Thyroid gland (tissue), 4 donors: Measurements from ENCODE around the gene FNDC3B.

ENCODE experiments used
- POLR2A ChIP-seq, 2 donors: fragments of 450-650 bp; IDR thresholded peaks; one replicate each; pipeline ENCODE4 v1.6.1; 2017; ENCODE audit warnings: antibody characterized with exemption in 2 of 2, mild to moderate bottlenecking in 2 of 2, moderate library complexity in 1 of 2
- TF ChIP-seq, protein P1 (sequence below), 6 experiments: fragments of 200-600 bp in 3 of 6; fragments of 450-650 bp in 3 of 6; sonication (generic) in 3 of 6; IDR thresholded peaks; one replicate each; pipeline ENCODE4 v1.5.1; 2016 to 2019; ENCODE audit warnings: antibody characterized with exemption in 6 of 6, mild to moderate bottlenecking in 2 of 6, inconsistent platforms in 1 of 6, moderate library complexity in 1 of 6

DNA sequence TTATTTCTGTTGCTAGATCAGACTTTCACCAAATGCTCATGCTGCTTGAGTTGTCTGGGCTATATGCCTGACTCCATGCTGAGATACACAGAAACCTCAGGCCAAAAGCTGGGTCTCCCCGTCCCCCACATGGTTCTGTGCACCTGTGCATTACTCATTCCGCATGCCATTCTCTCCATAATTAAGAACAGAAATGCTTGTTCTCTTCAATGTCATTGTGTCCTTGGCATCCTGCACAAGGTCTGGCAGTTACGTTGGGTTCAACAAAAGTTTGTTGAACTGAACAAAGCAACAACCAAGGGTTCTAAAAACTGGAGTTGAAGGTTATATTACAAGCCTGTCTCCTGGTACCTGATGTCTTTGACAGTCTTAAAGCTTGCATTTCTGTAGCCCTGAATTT, 177.5 kb downstream of the FNDC3B start:
- TF ChIP-seq, protein P1, sequence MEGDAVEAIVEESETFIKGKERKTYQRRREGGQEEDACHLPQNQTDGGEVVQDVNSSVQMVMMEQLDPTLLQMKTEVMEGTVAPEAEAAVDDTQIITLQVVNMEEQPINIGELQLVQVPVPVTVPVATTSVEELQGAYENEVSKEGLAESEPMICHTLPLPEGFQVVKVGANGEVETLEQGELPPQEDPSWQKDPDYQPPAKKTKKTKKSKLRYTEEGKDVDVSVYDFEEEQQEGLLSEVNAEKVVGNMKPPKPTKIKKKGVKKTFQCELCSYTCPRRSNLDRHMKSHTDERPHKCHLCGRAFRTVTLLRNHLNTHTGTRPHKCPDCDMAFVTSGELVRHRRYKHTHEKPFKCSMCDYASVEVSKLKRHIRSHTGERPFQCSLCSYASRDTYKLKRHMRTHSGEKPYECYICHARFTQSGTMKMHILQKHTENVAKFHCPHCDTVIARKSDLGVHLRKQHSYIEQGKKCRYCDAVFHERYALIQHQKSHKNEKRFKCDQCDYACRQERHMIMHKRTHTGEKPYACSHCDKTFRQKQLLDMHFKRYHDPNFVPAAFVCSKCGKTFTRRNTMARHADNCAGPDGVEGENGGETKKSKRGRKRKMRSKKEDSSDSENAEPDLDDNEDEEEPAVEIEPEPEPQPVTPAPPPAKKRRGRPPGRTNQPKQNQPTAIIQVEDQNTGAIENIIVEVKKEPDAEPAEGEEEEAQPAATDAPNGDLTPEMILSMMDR (IDR thresholded peaks at IDR 0.05) = no peak
- no peak for TF ChIP-seq POLR2A (IDR thresholded peaks at IDR 0.05)
